Measurements from ENCODE around the gene EPSTI1.

The EPSTI1 gene

GRCh38 chr13:42969565-42970172 is 22.4 kb downstream of the EPSTI1 start:
- DNase-seq, result peak; percentile 49

GRCh38 chr13:42968906-42969305 is 23.1 kb downstream of the EPSTI1 start:
- no peak for DNase-seq

GRCh38 chr13:42967660-42968059 is 24.4 kb downstream of the EPSTI1 start:
- no peak for DNase-seq

- no peak for DNase-seq
Observed at GRCh38 chr13:42965281-42965680, 26.8 kb downstream of the EPSTI1 start.

GRCh38 chr13:42964761-42965161 is 27.3 kb downstream of the EPSTI1 start:
- DNase-seq, result no peak

- DNase-seq, result no peak
Observed at GRCh38 chr13:42959615-42960014, 32.4 kb downstream of the EPSTI1 start.

GRCh38 chr13:42957881-42958280 is 34.2 kb downstream of the EPSTI1 start:
- no peak for DNase-seq

GRCh38 chr13:42950181-42950580 is 41.9 kb downstream of the EPSTI1 start:
- no peak for DNase-seq

- no peak for DNase-seq
Observed at GRCh38 chr13:42947925-42948324, 44.1 kb downstream of the EPSTI1 start.

GRCh38 chr13:42946927-42947326 is 45.1 kb downstream of the EPSTI1 start:
- DNase-seq, result no peak

GRCh38 chr13:42929886-42930535 is 62.0 kb downstream of the EPSTI1 start:
- DNase-seq, result no peak

- no peak for DNase-seq
Observed at GRCh38 chr13:42926555-42926954, 65.5 kb downstream of the EPSTI1 start.

- DNase-seq, result no peak
Observed at GRCh38 chr13:42926043-42926442, 66.0 kb downstream of the EPSTI1 start.

- no peak for DNase-seq
Observed at GRCh38 chr13:42925626-42926025, 66.4 kb downstream of the EPSTI1 start.

- DNase-seq, result peak; percentile 5
Observed at GRCh38 chr13:42924344-42924743, 67.7 kb downstream of the EPSTI1 start.

- no peak for DNase-seq
Observed at GRCh38 chr13:42907745-42908144, 84.3 kb downstream of the EPSTI1 start.

GRCh38 chr13:42906257-42906656 is 85.8 kb downstream of the EPSTI1 start:
- no peak for DNase-seq

GRCh38 chr13:42905579-42905978 is 86.5 kb downstream of the EPSTI1 start:
- DNase-seq, result no peak

GRCh38 chr13:42899266-42899665 is 92.8 kb downstream of the EPSTI1 start:
- no peak for DNase-seq

GRCh38 chr13:42895776-42896175 is 96.3 kb downstream of the EPSTI1 start:
- DNase-seq, result no peak

GRCh38 chr13:42894765-42895243 is 97.2 kb downstream of the EPSTI1 start:
- DNase-seq, result peak; percentile 57

GRCh38 chr13:42893214-42893671 is 98.8 kb downstream of the EPSTI1 start:
- no peak for DNase-seq

GRCh38 chr13:42892760-42893159 is 99.3 kb downstream of the EPSTI1 start:
- no peak for DNase-seq

- DNase-seq, result no peak
Observed at GRCh38 chr13:42891591-42891990, 100.5 kb downstream of the EPSTI1 start.

- no peak for DNase-seq
Observed at GRCh38 chr13:42885325-42885724, 106.7 kb downstream of the EPSTI1 start.
